Uterus (tissue), 2 donors: ENCODE results near the gene FAM228A.

Source experiments
- CTCF ChIP-seq, 4 experiments: fragments of 200-600 bp in 2 of 4; fragments of 450-650 bp in 2 of 4; sonication (generic) in 2 of 4; IDR thresholded peaks; one replicate each; pipeline ENCODE4 v1.5.1; 2016 to 2019; ENCODE audit warnings: antibody characterized with exemption in 4 of 4, mild to moderate bottlenecking in 2 of 4, moderate library complexity in 1 of 4
- POLR2A ChIP-seq, 2 donors: fragments of 450-650 bp; IDR thresholded peaks; one replicate each; pipeline ENCODE4 v1.6.1; 2016; ENCODE audit warnings: antibody characterized with exemption in 2 of 2, mild to moderate bottlenecking in 1 of 2, moderate library complexity in 1 of 2

GRCh38 chr2:24239553-24239952 is 64.7 kb downstream of the FAM228A start:
- TF ChIP-seq CTCF (IDR thresholded peaks at IDR 0.05) (no peak), POLR2A (IDR thresholded peaks at IDR 0.05) (no peak)
